Keratinocyte (primary cell): ENCODE measurements around the gene DNAH10.

ENCODE experiments used
- CTCF ChIP-seq, 3 experiments: IDR thresholded peaks in 1 of 3; conservative IDR thresholded peaks in 1 of 3; optimal IDR thresholded peaks in 1 of 3; 2 replicates in 2 of 3; 3 replicates in 1 of 3; pipeline versions ENCODE3 to v1.5.1; 2011; ENCODE audit warnings: low read length in 3 of 3, mild to moderate bottlenecking in 3 of 3, moderate library complexity in 2 of 3, control low read depth in 1 of 3, inconsistent platforms in 1 of 3; ENCODE audit not compliant: insufficient read depth in 2 of 3; ENCODE audit errors: extremely low read depth in 1 of 3
- EZH2 ChIP-seq: IDR thresholded peaks from one replicate; pipeline ENCODE4 v1.6.1; 2012; ENCODE audit warnings: inconsistent platforms, mild to moderate bottlenecking, low read length, moderate library complexity

- TF ChIP-seq CTCF (optimal IDR thresholded peaks at IDR 0.05 in 1 of 3, IDR thresholded peaks at IDR 0.05 in 1 of 3, conservative IDR thresholded peaks at IDR 0.05 in 1 of 3; ENCODE audit: extremely low read depth in 1 of 3, insufficient read depth in 2 of 3, low read length in 3 of 3): no peak
- no peak for TF ChIP-seq EZH2
These were observed 96.1 kb downstream of the DNAH10 start for GRCh38 chr12:123858176-123858575.
